Measurements from ENCODE around the gene ATOSA.

ATOSA gene

GRCh38 chr15:52642386-52643361, 36.5 kb downstream of the ATOSA start:
- Histone ChIP-seq H3K36me3 (ENCODE audit: control insufficient read depth, insufficient read depth, low read length) (no peaks in the 10 kb centered on the region), H3K4me3 (ENCODE audit: low read length) (no peak overlapping the region), H3K27me3 (ENCODE audit: control insufficient read depth, insufficient read depth, low read length) (no peaks in the 10 kb centered on the region), H3K9ac (ENCODE audit: low read length) (no peak overlapping the region), H3K9me3 (ENCODE audit: control insufficient read depth, low read length) (no peaks in the 10 kb centered on the region), H3K4me1 (ENCODE audit: control insufficient read depth, insufficient read depth, low read length) (no peaks in the 10 kb centered on the region)

- Histone ChIP-seq H3K4me3 (ENCODE audit: low read length) (no peak overlapping the region), H3K36me3 (ENCODE audit: control insufficient read depth, insufficient read depth, low read length) (no peaks in the 10 kb centered on the region), H3K27me3 (ENCODE audit: control insufficient read depth, insufficient read depth, low read length) (no peaks in the 10 kb centered on the region), H3K9ac (ENCODE audit: low read length) (no peak overlapping the region), H3K9me3 (ENCODE audit: control insufficient read depth, low read length) (no peaks in the 10 kb centered on the region), H3K4me1 (ENCODE audit: control insufficient read depth, insufficient read depth, low read length) (peaks cover 7% of the 10 kb centered on the region)
Observed at GRCh38 chr15:52636459-52636858, 42.7 kb downstream of the ATOSA start.

- no peak overlapping the region for H3K4me3 ChIP-seq (ENCODE audit: low read length)
- no peak overlapping the region for H3K9ac ChIP-seq (ENCODE audit: low read length)
- no peaks in the 10 kb centered on the region for H3K27me3 ChIP-seq (ENCODE audit: control insufficient read depth, insufficient read depth, low read length)
- peaks cover 7% of the 10 kb centered on the region for H3K4me1 ChIP-seq (ENCODE audit: control insufficient read depth, insufficient read depth, low read length)
- H3K36me3 ChIP-seq (ENCODE audit: control insufficient read depth, insufficient read depth, low read length) = no peaks in the 10 kb centered on the region
- H3K9me3 ChIP-seq (ENCODE audit: control insufficient read depth, low read length) = no peaks in the 10 kb centered on the region
Observed at GRCh38 chr15:52635908-52636307, 43.3 kb downstream of the ATOSA start.

Data from mucosa of stomach (tissue), 1 donor.